PC-3 (cell line): ENCODE data around the gene MED12L. TPM values are rescaled to one million over a fixed set of nuclear protein-coding genes. Genes with fewer than 3 reads are reported as not detected.

ENCODE experiments used
- ATAC-seq: fragments of 200-7000 bp; cut with Tn5 transposase; 2 replicates; pipeline ENCODE4 v1.9.1; 2020; ENCODE audit warnings: mild to moderate bottlenecking, moderate library complexity
- BruUV-seq: library from RNA; stranded (reverse); fragments of 400-500 nt; replicated peaks from 2 replicates; lab custom pipeline; 2021; lab: Mats Ljungman, UMichigan
- CTCF ChIA-PET: fragments of 300-600 bp; sonication (Branson Sonifier 250); formaldehyde crosslinking; loops from one replicate; lab custom pipeline; 2022; ENCODE audit warnings: antibody characterized with exemption; lab: Charles Lee
- POLR2A ChIA-PET: fragments of 300-600 bp; sonication (Branson Sonifier 250); formaldehyde crosslinking; loops from one replicate; lab custom pipeline; 2022; ENCODE audit warnings: antibody characterized with exemption; ENCODE audit not compliant: unreplicated experiment; lab: Charles Lee
- DNase-seq: peaks from one replicate; pipeline ENCODE4 v3.0.0-alpha.2; 2015
- H2AFZ ChIP-seq: fragments of 300-600 bp; sonication (generic); 2 replicates; pipeline ENCODE4 v1.6.0; 2016; ENCODE audit warnings: antibody characterized with exemption, low read length
- H3F3A ChIP-seq: fragments of 300-600 bp; sonication (generic); one replicate; pipeline ENCODE4 v1.6.0; 2017; ENCODE audit warnings: antibody characterized with exemption, low read length, control low read depth, mild to moderate bottlenecking; ENCODE audit not compliant: unreplicated experiment
- H3K27ac ChIP-seq: fragments of 300-600 bp; sonication (generic); 2 replicates; pipeline ENCODE4 v1.5.1; 2016; ENCODE audit warnings: mild to moderate bottlenecking, low read length
- H3K27me3 ChIP-seq: fragments of 300-600 bp; sonication (generic); 2 replicates; pipeline ENCODE4 v1.6.1; 2016; ENCODE audit warnings: low read length, mixed read lengths
- H3K36me3 ChIP-seq: fragments of 300-600 bp; sonication (generic); 2 replicates; pipeline ENCODE4 v1.6.1; 2016; ENCODE audit warnings: low read depth, mixed run types, low read length, mixed read lengths
- H3K4me1 ChIP-seq: fragments of 300-600 bp; sonication (generic); 2 replicates; pipeline ENCODE4 v1.5.1; 2016; ENCODE audit warnings: low read length; ENCODE audit not compliant: insufficient read depth
- H3K4me2 ChIP-seq: fragments of 300-600 bp; sonication (generic); 2 replicates; pipeline ENCODE4 v1.6.0; 2016; ENCODE audit warnings: low read length
- H3K4me3 ChIP-seq: fragments of 300-600 bp; sonication (generic); 2 replicates; pipeline ENCODE4 v1.5.1; 2016; ENCODE audit warnings: mild to moderate bottlenecking, low read length, mixed read lengths
- H3K79me2 ChIP-seq: fragments of 300-600 bp; sonication (generic); 2 replicates; pipeline ENCODE4 v1.6.1; 2017; ENCODE audit warnings: low read length, mixed read lengths
- H3K9ac ChIP-seq: fragments of 300-600 bp; sonication (generic); 2 replicates; pipeline ENCODE4 v1.6.0; 2016; ENCODE audit warnings: mild to moderate bottlenecking, low read length
- H3K9me2 ChIP-seq: fragments of 300-600 bp; sonication (generic); replicated peaks from 2 replicates; pipeline ENCODE4 v1.6.1; 2016; ENCODE audit warnings: mixed run types, low read length, mixed read lengths
- H3K9me3 ChIP-seq: fragments of 300-600 bp; sonication (generic); 2 replicates; pipeline ENCODE4 v1.6.1; 2016; ENCODE audit warnings: low read length, mixed read lengths
- H4K20me1 ChIP-seq: fragments of 300-600 bp; sonication (generic); 2 replicates; pipeline ENCODE4 v1.6.1; 2016; ENCODE audit warnings: low read length, mixed read lengths
- CTCF ChIP-seq: fragments of 300-600 bp; sonication (generic); conservative IDR thresholded peaks from 2 replicates; pipeline ENCODE4 v1.5.1; 2017; ENCODE audit warnings: antibody characterized with exemption, low read depth, mild to moderate bottlenecking, low read length
- EZH2 ChIP-seq: fragments of 300-600 bp; sonication (generic); IDR thresholded peaks from one replicate; pipeline ENCODE4 v1.6.1; 2017; ENCODE audit warnings: antibody characterized with exemption, mild to moderate bottlenecking, low read length; ENCODE audit not compliant: unreplicated experiment
- EZH2phosphoT487 ChIP-seq: fragments of 300-600 bp; sonication (generic); IDR thresholded peaks from 2 replicates; pipeline ENCODE4 v1.6.1; 2018; ENCODE audit warnings: mild to moderate bottlenecking, antibody characterized with exemption, low read length, borderline replicate concordance
- intact Hi-C: fragments of 100-400 bp; cut with micrococcal nuclease; formaldehyde crosslinking; loops from 2 replicates; pipeline ENCODE4 v1.9.0; 2023
- total RNA-seq: library from RNA; depleted of rRNA; stranded (reverse); fragments of >200 nt; gene quantifications from 2 replicates; pipeline ENCODE4 v1.2.3, GENCODE V29; 2014

The MED12L gene
- total RNA-seq, 1 experiment from 2014 or later: 0.55 TPM

- POLR2A ChIA-PET: interaction anchor here (0.7 kb wide), 1 partner anchor 115 kb away, joined by 7 read pairs; the partner anchor contains the start of gene P2RY14
- Histone ChIP-seq H3K9ac (no peak overlapping the region), H3K27ac (no peak overlapping the region), H3K4me2 (0 out of 2 replicates have a peak overlapping the region, but pooled peaks have one; percentile 15), H3K27me3 (no peaks in the 10 kb centered on the region), H3K79me2 (no peaks in the 10 kb centered on the region), H3F3A (no peaks in the 10 kb centered on the region), H3K4me3 (no peak overlapping the region), H3K36me3 (no peaks in the 10 kb centered on the region), H2AFZ (no peak overlapping the region), H3K4me1 (peaks cover 16% of the 10 kb centered on the region), H3K9me2 (no peaks in the 10 kb centered on the region), H4K20me1 (no peaks in the 10 kb centered on the region), H3K9me3 (no peaks in the 10 kb centered on the region)
- CTCF ChIA-PET: no interaction called here
- TF ChIP-seq EZH2: no peak
- TF ChIP-seq CTCF: no peak
- TF ChIP-seq EZH2phosphoT487: no peak
- no TSS peak for BruUV-seq
- DNase-seq: peak; percentile 35
- intact Hi-C loops: no loop called here
- no peak; the same call in 1 of the 2 replicates for ATAC-seq
Observed at GRCh38 chr3:151393146-151393830, 307.8 kb downstream of the MED12L start.

- no peak overlapping the region for H3K4me2 ChIP-seq
- H3K9me3 ChIP-seq: no peaks in the 10 kb centered on the region
- no peak overlapping the region for H3K27ac ChIP-seq
- intact Hi-C loops: no loop called here
- no peaks in the 10 kb centered on the region for H3K27me3 ChIP-seq
- CTCF ChIA-PET: no interaction called here
- no TSS peak for BruUV-seq
- no peak for DNase-seq
- no peaks in the 10 kb centered on the region for H3F3A ChIP-seq
- POLR2A ChIA-PET: interaction anchor here (0.7 kb wide), 1 partner anchor 116 kb away, joined by 7 read pairs; the partner anchor contains the start of gene P2RY14
- H3K79me2 ChIP-seq: no peaks in the 10 kb centered on the region
- TF ChIP-seq CTCF: no peak
- TF ChIP-seq EZH2: no peak
- no peak for TF ChIP-seq EZH2phosphoT487
- no peaks in the 10 kb centered on the region for H3K36me3 ChIP-seq
- no peak overlapping the region for H3K4me3 ChIP-seq
- no peaks in the 10 kb centered on the region for H3K9me2 ChIP-seq
- no peak overlapping the region for H3K9ac ChIP-seq
- no peaks in the 10 kb centered on the region for H4K20me1 ChIP-seq
- peaks cover 16% of the 10 kb centered on the region for H3K4me1 ChIP-seq
- ATAC-seq: no peak
- H2AFZ ChIP-seq: no peak overlapping the region
Observed at GRCh38 chr3:151393941-151394340, 308.5 kb downstream of the MED12L start.

- no peak overlapping the region for H3K4me2 ChIP-seq
- no peaks in the 10 kb centered on the region for H3K36me3 ChIP-seq
- no peaks in the 10 kb centered on the region for H3K9me3 ChIP-seq
- no peaks in the 10 kb centered on the region for H3K27me3 ChIP-seq
- intact Hi-C loops: no loop called here
- H3K9me2 ChIP-seq: no peaks in the 10 kb centered on the region
- H3F3A ChIP-seq: no peaks in the 10 kb centered on the region
- TF ChIP-seq EZH2phosphoT487: no peak
- no peak for TF ChIP-seq EZH2
- no peak for TF ChIP-seq CTCF
- H3K4me1 ChIP-seq: peaks cover 16% of the 10 kb centered on the region
- ChIA-PET POLR2A (no interaction called here), CTCF (no interaction called here)
- BruUV-seq: no TSS peak
- no peak overlapping the region for H2AFZ ChIP-seq
- ATAC-seq (no peak), DNase-seq (no peak)
- H3K9ac ChIP-seq: no peak overlapping the region
- H3K79me2 ChIP-seq: no peaks in the 10 kb centered on the region
- no peaks in the 10 kb centered on the region for H4K20me1 ChIP-seq
- no peak overlapping the region for H3K4me3 ChIP-seq
- H3K27ac ChIP-seq: no peak overlapping the region
Observed at GRCh38 chr3:151394611-151395010, 309.1 kb downstream of the MED12L start.
